Measurements from ENCODE around the gene NCAPH2.

NCAPH2 gene

DNA sequence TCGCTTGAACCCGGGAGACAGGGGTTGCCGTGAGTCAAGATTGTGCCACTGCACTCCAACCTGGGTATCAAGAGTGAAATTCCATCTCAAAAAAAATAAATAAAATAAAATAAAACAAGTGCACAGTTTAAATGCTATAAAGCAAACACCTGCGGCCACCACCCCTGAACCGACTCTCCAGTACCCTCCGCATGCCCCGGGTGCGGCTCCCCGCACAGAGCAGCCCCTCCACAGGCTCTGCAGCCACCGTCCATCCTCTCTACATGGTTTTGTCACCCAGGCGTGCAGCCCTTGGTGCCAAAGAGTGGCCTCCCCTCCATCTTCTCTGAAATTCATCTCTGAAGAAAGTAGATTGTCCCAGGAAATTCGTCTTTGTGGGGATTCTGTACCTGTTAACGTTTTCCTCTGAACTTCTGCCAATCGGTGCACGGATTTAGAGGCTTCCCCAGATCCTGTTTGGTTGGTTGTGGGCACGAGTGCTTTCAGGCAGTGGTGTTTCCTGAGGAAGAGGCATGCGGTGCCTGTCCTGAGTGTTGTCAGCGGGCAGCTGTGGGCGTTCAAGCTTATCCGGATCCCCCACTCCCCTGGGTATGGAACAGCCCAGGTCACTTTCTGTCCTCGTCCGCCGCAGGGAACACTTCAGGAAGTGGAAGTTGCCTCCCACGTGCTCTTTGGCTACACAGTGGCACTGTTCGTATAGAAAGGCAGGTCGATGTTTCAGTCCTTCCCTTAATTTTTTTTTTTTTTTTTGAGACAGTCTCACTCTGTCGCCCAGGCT is 17.3 kb upstream of the NCAPH2 start:
- no peaks in the 10 kb centered on the region for H3K4me1 ChIP-seq (ENCODE audit: control insufficient read depth, insufficient read depth, low read length)
- no peaks in the 10 kb centered on the region for H3K36me3 ChIP-seq (ENCODE audit: control insufficient read depth in 2 of 2, insufficient read depth in 1 of 2, low read length in 2 of 2)
- ChIA-PET CTCF (no interaction called here), POLR2A (interaction anchor here (0.7 kb wide), 1 partner anchor 9 kb away, joined by 3 read pairs; no protein-coding TSS in a partner anchor)
- TF ChIP-seq ZNF660 (tag by site-specific recombination; IDR thresholded peaks at IDR 0.05), result no peak
- no peak for TF ChIP-seq ZNF280D (tag by site-specific recombination; IDR thresholded peaks at IDR 0.05)
- no peak for TF ChIP-seq TRIM28 (IDR thresholded peaks at IDR 0.05; ENCODE audit: borderline replicate concordance, low read length)
- peak; percentile 8; the same call in 1 of the 2 replicates for TF ChIP-seq EGR2 (tag by site-specific recombination; IDR thresholded peaks at IDR 0.05; ENCODE audit: low read depth)
- no peak for TF ChIP-seq ZNF624 (tag by site-specific recombination; IDR thresholded peaks at IDR 0.05)
- H3K9me3 ChIP-seq (ENCODE audit: control insufficient read depth, insufficient read depth, low read depth, low read length), result no peaks in the 10 kb centered on the region
- H3K4me3 ChIP-seq (ENCODE audit: low read depth, low read length), result no peak overlapping the region
- H3K27ac ChIP-seq (ENCODE audit: extremely low read depth, low read depth, low read length), result no peak overlapping the region

DNA sequence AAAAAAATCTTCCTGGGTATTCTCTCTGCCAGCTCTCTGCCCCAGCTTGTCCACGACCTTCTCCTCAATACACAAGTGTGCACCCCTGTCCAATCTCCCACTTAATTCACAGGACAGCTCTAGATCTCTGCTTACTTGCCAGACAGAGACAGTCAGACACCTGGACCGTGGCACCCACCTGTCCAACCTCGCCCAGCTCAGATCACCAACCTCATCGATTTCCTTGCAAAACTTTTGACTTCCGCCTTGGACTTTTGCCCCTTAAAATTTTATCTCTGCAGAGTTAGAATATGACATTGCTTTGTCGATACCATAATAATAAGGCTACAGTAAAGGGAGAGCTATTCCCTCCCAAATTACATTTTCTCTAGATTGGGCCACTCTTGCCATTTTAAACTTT is 10.9 kb upstream of the NCAPH2 start:
- Histone ChIP-seq H3K9me3 (ENCODE audit: control insufficient read depth, insufficient read depth, low read depth, low read length) (no peaks in the 10 kb centered on the region), H3K4me1 (ENCODE audit: control insufficient read depth, insufficient read depth, low read length) (no peaks in the 10 kb centered on the region), H3K4me3 (ENCODE audit: low read depth, low read length) (no peak overlapping the region), H3K27ac (ENCODE audit: extremely low read depth, low read depth, low read length) (no peak overlapping the region), H3K36me3 (ENCODE audit: control insufficient read depth in 2 of 2, insufficient read depth in 1 of 2, low read length in 2 of 2) (peaks cover 0 to 1% of the 10 kb centered on the region in 2 experiments; a peak in 1 of 3 replicates)
- CTCF ChIA-PET, result interaction anchor here (0.6 to 3.7 kb wide), 15 partner anchors 9 to 343 kb away, joined by 3 to 24 read pairs (median 6); partner anchors contain the start of genes MIOX, SCO2 and SYCE3
- TF ChIP-seq ZBTB26 (tag by site-specific recombination; optimal IDR thresholded peaks at IDR 0.05), result no peak
- TF ChIP-seq ZNF19 (tag by site-specific recombination; IDR thresholded peaks at IDR 0.05; ENCODE audit: low read depth), result no peak
- no peak for TF ChIP-seq YY2 (tag by site-specific recombination; IDR thresholded peaks at IDR 0.05)
- TF ChIP-seq ZSCAN16 (tag by site-specific recombination; IDR thresholded peaks at IDR 0.05), result no peak
- TF ChIP-seq ZNF670 (tag by site-specific recombination; IDR thresholded peaks at IDR 0.05; ENCODE audit: low read depth), result no peak
- TF ChIP-seq, protein P1, sequence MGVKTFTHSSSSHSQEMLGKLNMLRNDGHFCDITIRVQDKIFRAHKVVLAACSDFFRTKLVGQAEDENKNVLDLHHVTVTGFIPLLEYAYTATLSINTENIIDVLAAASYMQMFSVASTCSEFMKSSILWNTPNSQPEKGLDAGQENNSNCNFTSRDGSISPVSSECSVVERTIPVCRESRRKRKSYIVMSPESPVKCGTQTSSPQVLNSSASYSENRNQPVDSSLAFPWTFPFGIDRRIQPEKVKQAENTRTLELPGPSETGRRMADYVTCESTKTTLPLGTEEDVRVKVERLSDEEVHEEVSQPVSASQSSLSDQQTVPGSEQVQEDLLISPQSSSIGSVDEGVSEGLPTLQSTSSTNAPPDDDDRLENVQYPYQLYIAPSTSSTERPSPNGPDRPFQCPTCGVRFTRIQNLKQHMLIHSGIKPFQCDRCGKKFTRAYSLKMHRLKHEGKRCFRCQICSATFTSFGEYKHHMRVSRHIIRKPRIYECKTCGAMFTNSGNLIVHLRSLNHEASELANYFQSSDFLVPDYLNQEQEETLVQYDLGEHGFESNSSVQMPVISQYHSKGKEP (tag by site-specific recombination; IDR thresholded peaks at IDR 0.05), result no peak
- TF ChIP-seq ZNF560 (tag by site-specific recombination; IDR thresholded peaks at IDR 0.05; ENCODE audit: borderline replicate concordance), result no peak
- no peak for TF ChIP-seq ZNF571 (tag by site-specific recombination; IDR thresholded peaks at IDR 0.05)
- TF ChIP-seq ZBTB7A (tag by site-specific recombination; IDR thresholded peaks at IDR 0.05; ENCODE audit: low read depth), result no peak
- no peak for TF ChIP-seq INSM2 (tag by site-specific recombination; IDR thresholded peaks at IDR 0.05)
- TF ChIP-seq KLF7 (tag by site-specific recombination; IDR thresholded peaks at IDR 0.05; ENCODE audit: borderline replicate concordance), result no peak
- POLR2A ChIA-PET, result interaction anchor here (0.7 to 3.8 kb wide), 8 partner anchors 10 to 116 kb away, joined by 3 to 33 read pairs (median 7); partner anchors contain the start of genes LMF2, MIOX, NCAPH2 and SCO2
